Cardiac septum (tissue), 1 donor: ENCODE results near the gene ACAP3. TPM values are rescaled to one million over a fixed set of nuclear protein-coding genes. Genes with fewer than 3 reads are reported as not detected.

Experiments used
- DNase-seq: peaks from one replicate; pipeline ENCODE4 v3.0.0-alpha.2; 2020; ENCODE audit warnings: low spot score
- intact Hi-C: fragments of 100-400 bp; cut with DNase I; formaldehyde crosslinking; loops from one replicate; pipeline ENCODE4 v1.14.0; 2022
- total RNA-seq: library from RNA; stranded (reverse); fragmentation: NEBNext Ultra II Directional; extraction: Animal tissue kit (Norgen Biotek cat#: 25700); gene quantifications from one replicate; pipeline ENCODE4 v1.2.1, GENCODE V29; 2021
- donor health status: DM: no; HTN: no; CAD: no.

ACAP3 gene
- total RNA-seq, 1 donor from 2014 or later = 60.8 TPM

GRCh38 chr1:1292442-1292779 lies 15.3 kb downstream of the ACAP3 start:
- DNase-seq = no peak
- intact Hi-C loops = loop anchor here (1.0 kb wide), 1 partner anchor 170 kb away; no protein-coding TSS in a partner anchor

GRCh38 chr1:1291548-1292441 lies 15.9 kb downstream of the ACAP3 start:
- no peak for DNase-seq
- intact Hi-C loops = loop anchor here (1.0 kb wide), 1 partner anchor 169 kb away; no protein-coding TSS in a partner anchor

GRCh38 chr1:1291023-1291528 lies 16.7 kb downstream of the ACAP3 start:
- intact Hi-C loops = no loop called here

GRCh38 chr1:1290238-1290731 lies 17.4 kb downstream of the ACAP3 start:
- intact Hi-C loops = no loop called here
- no peak for DNase-seq

More at GRCh38 chr1:1291023-1291528, 16.7 kb downstream of the ACAP3 start:
- DNase-seq = no peak

- intact Hi-C loops = no loop called here
- no peak for DNase-seq
Observed at GRCh38 chr1:1287288-1288110, 20.2 kb downstream of the ACAP3 start.

GRCh38 chr1:1286313-1287261 lies 21.1 kb downstream of the ACAP3 start:
- intact Hi-C loops = no loop called here
- no peak for DNase-seq

- intact Hi-C loops = no loop called here
- no peak for DNase-seq
Observed at GRCh38 chr1:1285611-1286311, 22.0 kb downstream of the ACAP3 start.

GRCh38 chr1:1285102-1285571 lies 22.6 kb downstream of the ACAP3 start:
- intact Hi-C loops = no loop called here
- DNase-seq = no peak

- DNase-seq = no peak
- intact Hi-C loops = no loop called here
Observed at GRCh38 chr1:1284221-1285101, 23.3 kb downstream of the ACAP3 start.

- intact Hi-C loops = no loop called here
- no peak for DNase-seq
Observed at GRCh38 chr1:1283821-1284220, 23.9 kb downstream of the ACAP3 start.

- intact Hi-C loops = no loop called here
- DNase-seq = no peak
Observed at GRCh38 chr1:1282998-1283397, 24.7 kb downstream of the ACAP3 start.

GRCh38 chr1:1281533-1282321 lies 26.0 kb downstream of the ACAP3 start:
- DNase-seq = peak; percentile 86
- intact Hi-C loops = no loop called here

GRCh38 chr1:1280782-1281481 lies 26.8 kb downstream of the ACAP3 start:
- no peak for DNase-seq

GRCh38 chr1:1279028-1279427 lies 28.7 kb downstream of the ACAP3 start:
- DNase-seq = no peak
- intact Hi-C loops = no loop called here

More at GRCh38 chr1:1280782-1281481, 26.8 kb downstream of the ACAP3 start:
- intact Hi-C loops = no loop called here

GRCh38 chr1:1278620-1279019 lies 29.1 kb downstream of the ACAP3 start:
- DNase-seq = no peak
- intact Hi-C loops = no loop called here

GRCh38 chr1:1275836-1276235 lies 31.9 kb downstream of the ACAP3 start:
- no peak for DNase-seq
- intact Hi-C loops = no loop called here
